ENCODE results near the gene GRM8.

The GRM8 gene

GRCh38 chr7:126501617-126502016 is 751.1 kb downstream of the GRM8 start:
- DNase-seq (ENCODE audit: extremely low read depth, low read depth), result no peak
- TF ChIP-seq CTCF (IDR thresholded peaks at IDR 0.05; ENCODE audit: low read depth, low read length), result no peak

DNA sequence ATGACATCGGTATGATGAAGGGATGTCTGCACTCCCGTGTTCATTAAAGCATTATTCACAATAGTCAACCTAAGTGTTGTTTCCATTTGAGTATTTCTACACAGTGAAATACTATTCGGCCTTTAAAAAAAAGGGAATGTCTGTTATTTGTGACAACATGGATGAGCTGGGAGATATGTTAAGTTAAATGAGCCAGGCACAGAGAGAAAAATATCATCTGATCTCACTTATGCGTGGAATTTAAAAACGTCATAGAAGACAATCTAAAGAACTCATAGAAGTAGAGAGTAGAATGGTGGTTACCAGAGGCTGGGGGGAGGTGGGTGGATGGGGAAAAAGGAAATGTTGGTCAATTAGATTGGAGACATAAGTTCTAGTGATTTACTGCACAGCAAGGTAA is 753.3 kb downstream of the GRM8 start:
- DNase-seq (ENCODE audit: extremely low read depth, low read depth), result no peak
- no peak for TF ChIP-seq CTCF (IDR thresholded peaks at IDR 0.05; ENCODE audit: low read depth, low read length)

GRCh38 chr7:126495733-126496132 is 757.0 kb downstream of the GRM8 start:
- no peak for TF ChIP-seq CTCF (IDR thresholded peaks at IDR 0.05; ENCODE audit: low read depth, low read length)
- DNase-seq (ENCODE audit: extremely low read depth, low read depth), result no peak

DNA sequence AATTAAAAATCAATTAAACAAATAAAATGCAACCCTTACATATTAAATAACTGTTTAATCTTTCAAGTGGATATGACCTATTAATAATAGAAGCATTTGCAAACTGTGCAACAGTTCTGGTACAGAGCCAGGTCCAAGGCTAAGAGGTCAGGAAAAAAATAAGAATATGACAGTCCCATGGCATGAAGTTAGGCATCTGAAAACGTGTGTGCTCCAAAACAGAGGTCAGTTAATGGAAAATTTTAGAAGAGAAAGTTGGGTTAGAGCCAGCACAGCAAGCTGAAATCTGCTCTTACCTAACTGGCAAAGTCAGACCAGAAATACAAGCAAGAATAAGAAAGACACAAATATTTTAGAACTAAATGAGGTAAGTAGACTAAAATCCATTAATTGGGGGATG is 757.7 kb downstream of the GRM8 start:
- TF ChIP-seq CTCF (IDR thresholded peaks at IDR 0.05; ENCODE audit: low read depth, low read length), result no peak
- no peak for DNase-seq (ENCODE audit: extremely low read depth, low read depth)

DNA sequence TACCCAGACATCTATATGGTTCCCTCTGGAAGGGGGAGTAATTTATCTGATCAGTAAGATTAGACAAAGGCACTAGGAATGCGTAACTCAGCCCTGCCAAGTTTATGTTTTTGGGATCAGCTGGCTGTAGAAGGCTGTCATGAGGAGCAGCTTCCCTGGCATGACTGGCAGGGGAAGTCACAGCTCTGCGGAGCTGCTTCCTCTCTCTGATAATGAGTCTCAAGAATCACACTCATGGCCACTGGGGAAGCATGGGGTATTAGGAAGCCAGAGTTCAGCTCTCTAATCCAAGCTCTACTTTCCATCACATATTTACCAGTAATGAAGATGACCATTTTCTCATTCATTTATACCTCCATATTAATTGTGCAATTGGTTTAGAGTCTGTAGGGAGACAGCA is 758.9 kb downstream of the GRM8 start:
- no peak for DNase-seq (ENCODE audit: extremely low read depth, low read depth)
- TF ChIP-seq CTCF (IDR thresholded peaks at IDR 0.05; ENCODE audit: low read depth, low read length), result no peak

- DNase-seq (ENCODE audit: extremely low read depth, low read depth), result no peak
- no peak for TF ChIP-seq CTCF (IDR thresholded peaks at IDR 0.05; ENCODE audit: low read depth, low read length)
These were observed 762.9 kb downstream of the GRM8 start for GRCh38 chr7:126489874-126490273.

DNA sequence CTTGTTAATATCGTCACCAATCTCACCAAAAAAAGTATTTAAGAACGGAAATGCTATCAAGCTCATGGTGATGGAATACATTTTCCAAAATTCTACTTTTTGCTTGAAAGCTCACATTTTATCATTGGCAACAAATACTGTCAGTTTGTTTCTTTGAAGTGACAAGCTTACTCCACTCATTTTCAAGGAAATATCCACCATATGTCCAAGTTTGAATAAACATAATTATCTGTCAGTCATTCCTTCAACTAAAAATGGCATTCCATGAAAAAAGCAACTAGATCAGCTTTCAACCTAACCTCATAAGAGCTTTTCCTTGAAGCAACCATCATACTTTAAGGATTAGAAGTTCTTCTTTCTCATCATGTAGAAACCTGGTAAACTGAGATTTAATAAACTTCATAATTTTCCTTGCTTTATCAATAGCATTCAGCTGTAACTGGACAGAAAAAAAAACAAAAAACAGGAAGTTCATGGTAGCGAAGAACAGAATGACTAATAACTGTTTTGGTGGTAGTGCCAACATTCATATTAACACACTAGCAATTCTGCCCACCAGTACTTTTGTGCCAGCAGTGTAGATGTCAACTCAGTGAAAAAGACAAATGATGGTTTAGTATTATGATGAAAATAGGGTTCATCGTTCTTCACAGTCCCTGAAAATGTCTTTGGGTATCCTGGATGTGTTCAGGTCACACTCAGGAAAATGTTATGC is 764.9 kb downstream of the GRM8 start:
- no peak for TF ChIP-seq CTCF (IDR thresholded peaks at IDR 0.05; ENCODE audit: low read depth, low read length)
- DNase-seq (ENCODE audit: extremely low read depth, low read depth), result no peak
